Activated CD4-positive, alpha-beta T cell treated with anti-CD3 and anti-CD28 coated beads, Interleukin-2, amount 50 U/mL, for 24 hours (primary cell): ENCODE results near the gene ASCC2.
"Not testable (repeated sequence)": the region's sequence is repeated elsewhere in the genome, so short reads cannot be mapped to it uniquely, and the experiment has no call there.

ENCODE experiments used
- DNase-seq, 2 donors: peaks; one replicate each; pipeline ENCODE4 v3.0.0-alpha.2; 2020; ENCODE audit warnings: low read depth in 1 of 2, low spot score in 1 of 2

ASCC2 gene

GRCh38 chr22:29837741-29838598, at the start of gene ASCC2:
Gene ASCC2 (minus strand): TSS chr22:29838274. CDS start chr22:29832325, 5,949 bp downstream.
- peak; percentile 96 to 99 for DNase-seq

GRCh38 chr22:29887358-29887757, 49.3 kb upstream of the ASCC2 start:
- DNase-seq, result no peak

- DNase-seq, result no peak
These were observed 48.5 kb upstream of the ASCC2 start for GRCh38 chr22:29886596-29886995.

GRCh38 chr22:29885610-29886009, 47.5 kb upstream of the ASCC2 start:
- DNase-seq, result no peak

- DNase-seq, result no peak
These were observed 45.7 kb upstream of the ASCC2 start for GRCh38 chr22:29883775-29884097.

GRCh38 chr22:29883045-29883774, 45.1 kb upstream of the ASCC2 start, which contains the start of gene MTMR3:
Gene MTMR3 (plus strand): TSS chr22:29883174. CDS start chr22:29971060, 87,886 bp downstream.
- DNase-seq, result peak; percentile 88

- DNase-seq, result no peak
These were observed 44.6 kb upstream of the ASCC2 start for GRCh38 chr22:29882716-29883044.

- DNase-seq, result no peak
These were observed 41.7 kb upstream of the ASCC2 start for GRCh38 chr22:29879753-29880152.

- no peak for DNase-seq
These were observed 39.5 kb upstream of the ASCC2 start for GRCh38 chr22:29877620-29878019.

- no peak for DNase-seq
These were observed 35.9 kb upstream of the ASCC2 start for GRCh38 chr22:29873943-29874342.

- DNase-seq, result no peak
These were observed 34.9 kb upstream of the ASCC2 start for GRCh38 chr22:29872989-29873388.

GRCh38 chr22:29872144-29872893, 34.2 kb upstream of the ASCC2 start:
- DNase-seq, result no peak

GRCh38 chr22:29871684-29872083, 33.6 kb upstream of the ASCC2 start:
- no peak for DNase-seq

- no peak for DNase-seq
These were observed 32.5 kb upstream of the ASCC2 start for GRCh38 chr22:29870574-29870973.

- DNase-seq, result no peak
These were observed 29.8 kb upstream of the ASCC2 start for GRCh38 chr22:29867851-29868250.

GRCh38 chr22:29867260-29867659, 29.2 kb upstream of the ASCC2 start:
- DNase-seq, result no peak

- not testable (repeated sequence) for DNase-seq
These were observed 27.5 kb upstream of the ASCC2 start for GRCh38 chr22:29865572-29865971.

GRCh38 chr22:29861672-29862297, 23.7 kb upstream of the ASCC2 start:
- no peak for DNase-seq

- no peak for DNase-seq
These were observed 22.1 kb upstream of the ASCC2 start for GRCh38 chr22:29860006-29860766.

GRCh38 chr22:29859030-29859429, 21.0 kb upstream of the ASCC2 start:
- DNase-seq, result not testable (repeated sequence)

- no peak for DNase-seq
These were observed 18.4 kb upstream of the ASCC2 start for GRCh38 chr22:29856496-29856895.
